Measurements from ENCODE around the gene CCDC78.

GRCh38 chr16:721765-722540, 4.3 kb downstream of the CCDC78 start:
- no peak for TF ChIP-seq POLR2AphosphoS5 (IDR thresholded peaks at IDR 0.05; ENCODE audit: insufficient read depth in 1 of 2, low read depth in 1 of 2)
- TF ChIP-seq CTCF (IDR thresholded peaks at IDR 0.05): no peak
- TF ChIP-seq POLR2A (IDR thresholded peaks at IDR 0.05): no peak
